Right lobe of liver (tissue), 4 donors: ENCODE results near the gene TMEM270.

Experiments used
- CTCF ChIP-seq, 4 donors: fragments of 200-600 bp in 3 of 4; fragments of 450-650 bp in 1 of 4; IDR thresholded peaks; one replicate each; pipeline versions ENCODE4 v1.5.1 to v1.8.0; 2016 to 2022; ENCODE audit warnings: antibody characterized with exemption in 4 of 4, mild to moderate bottlenecking in 2 of 4
- POLR2A ChIP-seq: fragments of 450-650 bp; IDR thresholded peaks from one replicate; pipeline ENCODE4 v1.6.1; 2017; ENCODE audit warnings: antibody characterized with exemption, mild to moderate bottlenecking
- donor health status: DM: no; HTN: no; CAD: no.
- donor health status: DM: no; HTN: no; CAD: no.
- donor health status: DM: no; HTN: yes; CAD: no.

GRCh38 chr7:73838642-73839041, 22.3 kb upstream of the TMEM270 start:
- no peak for TF ChIP-seq CTCF (IDR thresholded peaks at IDR 0.05)
- TF ChIP-seq POLR2A = no peak
